ENCODE measurements around the gene GET4. TPM values are rescaled to one million over a fixed set of nuclear protein-coding genes. Genes with fewer than 3 reads are reported as not detected.

GET4 gene
- total and polyA plus RNA-seq, 4 donors = 19.5 to 34.7 (median 27.3) TPM

- Histone ChIP-seq H3K4me1 (ENCODE audit: control insufficient read depth in 4 of 4, insufficient read depth in 4 of 4, low read length in 3 of 4) (peaks cover 0 to 3% (median 0%) of the 10 kb centered on the region in 4 donors), H3K4me3 (ENCODE audit: low read depth in 1 of 3, low read length in 3 of 3) (no peak overlapping the region), H3K9ac (ENCODE audit: low read depth in 1 of 2, low read length in 2 of 2) (no peak overlapping the region), H3K9me3 (ENCODE audit: control insufficient read depth in 4 of 4, low read length in 3 of 4) (no peaks in the 10 kb centered on the region), H3K27ac (ENCODE audit: low read depth in 1 of 2, low read length in 2 of 2) (no peak overlapping the region), H3K27me3 (ENCODE audit: control insufficient read depth in 4 of 4, insufficient read depth in 4 of 4, low read length in 3 of 4) (no peaks in the 10 kb centered on the region), H3K36me3 (ENCODE audit: control insufficient read depth in 4 of 4, insufficient read depth in 3 of 4, low read depth in 1 of 4, low read length in 3 of 4) (no peaks in the 10 kb centered on the region)
- TF ChIP-seq CTCF (IDR thresholded peaks at IDR 0.05; ENCODE audit: low read depth, low read length, missing input control) (no peak), RXRA (IDR thresholded peaks at IDR 0.05) (no peak), ATF3 (IDR thresholded peaks at IDR 0.05) (no peak), YY1 (IDR thresholded peaks at IDR 0.05) (no peak), EGR1 (IDR thresholded peaks at IDR 0.05; ENCODE audit: low read depth in 2 of 2) (no peak), MAX (IDR thresholded peaks at IDR 0.05) (no peak), REST (IDR thresholded peaks at IDR 0.05) (no peak)
- 85% methylated on average over 9 of the region's 9 CpGs for WGBS
- DNase-seq (ENCODE audit: low spot score) = no peak
These were observed 41.7 kb downstream of the GET4 start for GRCh38 chr7:918118-918425.

- WGBS = 86% methylated on average over 21 of the region's 21 CpGs
- Histone ChIP-seq H3K4me3 (ENCODE audit: low read depth in 1 of 3, low read length in 3 of 3) (no peak overlapping the region), H3K36me3 (ENCODE audit: control insufficient read depth in 4 of 4, insufficient read depth in 3 of 4, low read depth in 1 of 4, low read length in 3 of 4) (no peaks in the 10 kb centered on the region), H3K27ac (ENCODE audit: low read depth in 1 of 2, low read length in 2 of 2) (no peak overlapping the region), H3K9me3 (ENCODE audit: control insufficient read depth in 4 of 4, low read length in 3 of 4) (no peaks in the 10 kb centered on the region), H3K9ac (ENCODE audit: low read depth in 1 of 2, low read length in 2 of 2) (no peak overlapping the region), H3K27me3 (ENCODE audit: control insufficient read depth in 4 of 4, insufficient read depth in 4 of 4, low read length in 3 of 4) (no peaks in the 10 kb centered on the region), H3K4me1 (ENCODE audit: control insufficient read depth in 4 of 4, insufficient read depth in 4 of 4, low read length in 3 of 4) (peaks cover 0 to 6% (median 0%) of the 10 kb centered on the region in 4 donors)
- TF ChIP-seq GABPA (IDR thresholded peaks at IDR 0.05 in 1 of 2, conservative IDR thresholded peaks at IDR 0.05 in 1 of 2) = no peak
- no peak for TF ChIP-seq ATF3 (IDR thresholded peaks at IDR 0.05)
- TF ChIP-seq FOXA1 (IDR thresholded peaks at IDR 0.05) = no peak
- TF ChIP-seq RXRA (IDR thresholded peaks at IDR 0.05) = no peak
- TF ChIP-seq HNF4A (conservative IDR thresholded peaks at IDR 0.05) = no peak
- no peak for TF ChIP-seq FOXA2 (IDR thresholded peaks at IDR 0.05)
- TF ChIP-seq MAX (IDR thresholded peaks at IDR 0.05) = no peak
- TF ChIP-seq SP1 (IDR thresholded peaks at IDR 0.05) = no peak
- no peak for DNase-seq (ENCODE audit: low spot score)
These were observed 42.2 kb downstream of the GET4 start for GRCh38 chr7:918441-919113.
